Kidney tubule cell (primary cell): ENCODE data around the gene MRGPRD.

Experiments
- DNase-seq: peaks from one replicate; pipeline ENCODE4 v3.0.0-alpha.2; 2018; ENCODE audit warnings: low spot score

Gene MRGPRD

GRCh38 chr11:68968306-68969250 lies 12.2 kb downstream of the MRGPRD start:
- DNase-seq = no peak

- DNase-seq = no peak
These were observed 13.6 kb downstream of the MRGPRD start for GRCh38 chr11:68966894-68967780.

GRCh38 chr11:68965901-68966853 lies 14.6 kb downstream of the MRGPRD start:
- no peak for DNase-seq

- peak; percentile 21 for DNase-seq
These were observed 17.0 kb downstream of the MRGPRD start for GRCh38 chr11:68963779-68964178.

- no peak for DNase-seq
These were observed 18.1 kb downstream of the MRGPRD start for GRCh38 chr11:68962527-68963250.

- no peak for DNase-seq
These were observed 19.5 kb downstream of the MRGPRD start for GRCh38 chr11:68961245-68961644.

GRCh38 chr11:68960294-68961071 lies 20.3 kb downstream of the MRGPRD start:
- DNase-seq = no peak

GRCh38 chr11:68959465-68960293 lies 21.1 kb downstream of the MRGPRD start:
- DNase-seq = no peak

GRCh38 chr11:68958211-68958610 lies 22.6 kb downstream of the MRGPRD start:
- no peak for DNase-seq

GRCh38 chr11:68956547-68957254 lies 24.1 kb downstream of the MRGPRD start:
- DNase-seq = no peak

- no peak for DNase-seq
These were observed 24.6 kb downstream of the MRGPRD start for GRCh38 chr11:68956142-68956541.

GRCh38 chr11:68955607-68955958 lies 25.2 kb downstream of the MRGPRD start:
- DNase-seq = no peak

GRCh38 chr11:68954836-68955606 lies 25.8 kb downstream of the MRGPRD start:
- peak; percentile 62 for DNase-seq

- no peak for DNase-seq
These were observed 30.0 kb downstream of the MRGPRD start for GRCh38 chr11:68950762-68951161.

GRCh38 chr11:68950270-68950669 lies 30.5 kb downstream of the MRGPRD start:
- no peak for DNase-seq

- DNase-seq = no peak
These were observed 31.9 kb downstream of the MRGPRD start for GRCh38 chr11:68948935-68949334.

- DNase-seq = no peak
These were observed 32.3 kb downstream of the MRGPRD start for GRCh38 chr11:68948496-68948895.

GRCh38 chr11:68947151-68947550 lies 33.6 kb downstream of the MRGPRD start:
- DNase-seq = no peak
